GM12874 (cell line): Measurements from ENCODE around the gene MFSD11.
A peak's percentile ranks its signal among the peaks of the same experiment; 100 is the strongest.

Experiments
- TF ChIP-seq, protein P1 (sequence below): IDR thresholded peaks from 2 replicates; pipeline ENCODE4 v1.5.1; 2011; ENCODE audit warnings: low read depth, mild to moderate bottlenecking, control low read depth, low read length, moderate library complexity; ENCODE audit not compliant: insufficient read depth

MFSD11 gene

DNA sequence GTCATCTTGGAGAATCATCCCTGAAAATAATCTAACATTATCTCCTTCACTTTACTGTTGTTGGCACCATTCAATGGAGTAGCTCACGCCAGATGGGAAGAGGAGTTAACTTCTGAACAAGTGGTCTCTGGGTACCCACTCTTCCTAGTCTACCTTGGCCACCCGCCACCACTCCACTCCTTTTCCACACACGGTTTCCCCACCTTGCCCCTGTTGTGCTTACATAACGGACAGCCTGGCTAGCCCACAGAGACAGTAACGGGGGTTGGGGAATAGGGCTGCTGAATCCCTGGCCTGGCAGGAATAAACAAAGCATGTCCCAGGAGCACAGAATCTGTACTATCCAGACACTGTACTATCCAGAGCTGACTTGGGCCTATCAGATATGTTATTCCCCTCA lies 23.6 kb upstream of the MFSD11 start:
- TF ChIP-seq, protein P1, sequence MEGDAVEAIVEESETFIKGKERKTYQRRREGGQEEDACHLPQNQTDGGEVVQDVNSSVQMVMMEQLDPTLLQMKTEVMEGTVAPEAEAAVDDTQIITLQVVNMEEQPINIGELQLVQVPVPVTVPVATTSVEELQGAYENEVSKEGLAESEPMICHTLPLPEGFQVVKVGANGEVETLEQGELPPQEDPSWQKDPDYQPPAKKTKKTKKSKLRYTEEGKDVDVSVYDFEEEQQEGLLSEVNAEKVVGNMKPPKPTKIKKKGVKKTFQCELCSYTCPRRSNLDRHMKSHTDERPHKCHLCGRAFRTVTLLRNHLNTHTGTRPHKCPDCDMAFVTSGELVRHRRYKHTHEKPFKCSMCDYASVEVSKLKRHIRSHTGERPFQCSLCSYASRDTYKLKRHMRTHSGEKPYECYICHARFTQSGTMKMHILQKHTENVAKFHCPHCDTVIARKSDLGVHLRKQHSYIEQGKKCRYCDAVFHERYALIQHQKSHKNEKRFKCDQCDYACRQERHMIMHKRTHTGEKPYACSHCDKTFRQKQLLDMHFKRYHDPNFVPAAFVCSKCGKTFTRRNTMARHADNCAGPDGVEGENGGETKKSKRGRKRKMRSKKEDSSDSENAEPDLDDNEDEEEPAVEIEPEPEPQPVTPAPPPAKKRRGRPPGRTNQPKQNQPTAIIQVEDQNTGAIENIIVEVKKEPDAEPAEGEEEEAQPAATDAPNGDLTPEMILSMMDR, result no peak

DNA sequence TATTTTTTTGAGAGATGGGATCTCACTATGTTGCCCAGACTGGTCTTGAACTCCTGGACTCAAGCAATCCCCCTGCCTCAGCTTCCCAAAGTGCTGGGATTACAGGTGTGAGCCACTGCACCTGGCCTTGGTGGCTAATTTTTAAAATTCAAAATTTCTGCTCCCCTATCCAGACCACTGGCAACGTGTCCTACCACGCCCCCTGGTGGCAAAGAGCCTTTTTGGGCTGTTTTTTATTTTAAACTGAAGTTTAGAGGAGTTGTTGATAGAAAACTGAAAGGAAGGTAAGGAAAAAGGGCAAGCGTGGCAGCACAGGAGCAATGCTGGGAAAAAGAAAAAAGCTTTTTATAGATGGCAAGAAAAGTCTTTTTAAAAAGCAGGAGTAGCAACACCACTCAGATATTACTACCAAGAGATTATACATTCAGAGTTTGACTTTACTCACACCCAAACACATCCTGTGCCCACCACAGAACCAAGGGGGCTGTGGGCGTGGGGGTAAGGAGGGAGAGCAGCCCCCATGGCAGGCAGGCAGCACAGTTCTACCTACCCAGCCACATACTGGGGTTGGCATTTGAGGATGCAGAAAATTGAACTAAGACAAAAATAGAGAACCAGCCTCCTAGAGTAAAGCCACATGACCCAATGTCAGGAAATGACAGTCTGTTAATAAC lies 23.0 kb upstream of the MFSD11 start:
- TF ChIP-seq, protein P1, result peak; percentile 66

DNA sequence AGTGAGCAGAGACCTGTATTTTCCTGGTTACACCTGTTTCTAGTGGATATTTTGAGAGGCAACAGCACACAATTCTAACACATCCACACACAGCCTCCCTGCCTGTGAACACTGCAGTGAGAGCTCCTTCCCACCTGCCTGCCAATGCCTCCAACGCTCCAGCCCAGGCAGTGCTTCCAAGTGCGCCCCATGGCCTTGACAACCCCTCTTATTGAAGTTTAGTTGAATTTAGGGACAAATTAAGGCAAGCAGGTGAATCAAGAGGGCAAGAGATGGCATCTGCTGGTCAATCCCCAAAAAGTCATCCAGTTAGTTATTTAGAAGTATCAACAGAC lies 22.5 kb upstream of the MFSD11 start:
- TF ChIP-seq, protein P1, result no peak

DNA sequence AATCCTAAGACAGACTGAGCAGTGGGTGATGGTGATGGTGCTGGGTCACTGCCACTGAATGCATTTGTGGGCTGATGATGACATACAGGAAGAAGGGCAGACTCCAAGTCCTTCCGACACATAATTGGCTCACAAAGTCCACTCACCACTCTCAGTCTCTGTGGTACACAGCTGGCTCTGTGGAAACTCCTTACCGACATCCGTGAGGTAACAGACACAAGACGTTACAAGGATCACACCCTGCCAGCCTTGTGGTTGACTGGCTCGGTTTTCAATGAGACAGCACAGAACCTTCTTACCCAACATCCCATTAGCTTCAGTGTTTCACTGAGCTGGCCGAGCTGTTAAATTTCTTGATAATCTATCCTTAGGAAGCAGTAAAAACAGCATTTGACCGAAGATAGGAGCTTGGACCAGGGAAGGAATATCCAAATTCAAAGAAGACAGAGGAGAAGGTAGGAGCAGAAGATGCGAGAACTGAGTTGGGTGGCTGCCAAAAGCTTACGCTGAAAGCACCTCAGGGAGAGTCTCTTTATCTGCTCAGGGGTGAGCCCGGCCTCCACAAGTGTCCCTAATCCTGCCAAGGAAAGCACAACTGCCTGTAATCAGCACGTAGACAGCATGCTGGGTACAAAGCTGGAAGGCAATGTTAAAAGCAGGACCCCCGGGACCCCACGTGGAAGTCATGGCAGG lies 21.6 kb upstream of the MFSD11 start:
- TF ChIP-seq, protein P1, result no peak

DNA sequence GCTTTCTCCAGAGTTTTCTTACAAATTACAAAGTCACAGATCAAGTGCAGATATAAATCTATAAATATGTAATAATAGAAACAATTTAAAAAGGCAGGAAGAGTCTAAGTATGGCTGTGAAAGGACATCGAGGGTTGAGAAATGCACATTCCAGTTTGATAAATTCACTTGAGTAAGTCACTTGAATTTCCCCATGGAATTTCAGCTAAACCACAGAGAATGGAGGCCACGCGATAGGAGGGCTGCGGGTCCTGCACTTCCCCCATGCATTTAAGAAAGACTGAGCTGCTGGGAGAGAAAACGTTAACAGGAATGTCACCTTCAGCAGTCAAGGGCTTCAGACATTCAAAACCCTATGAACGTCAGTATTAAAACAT lies 21.1 kb upstream of the MFSD11 start:
- TF ChIP-seq, protein P1, result no peak

GRCh38 chr17:76718516-76718915 lies 19.4 kb upstream of the MFSD11 start:
- TF ChIP-seq, protein P1, result no peak

- TF ChIP-seq, protein P1, result no peak
Observed at GRCh38 chr17:76720211-76720610, 17.7 kb upstream of the MFSD11 start.
